Frontal cortex (tissue), 4 donors: ENCODE results near the gene HOXD4. TPM values are rescaled to one million over a fixed set of nuclear protein-coding genes. Genes with fewer than 3 reads are reported as not detected.

Experiments
- DNase-seq, 2 donors: peaks; one replicate each; pipeline ENCODE4 v3.0.0; 2012; ENCODE audit warnings: low spot score in 2 of 2
- FAIRE-seq: peaks from 2 replicates; lab custom pipeline; 2012; peaks lifted over from hg19 to GRCh38; lab: Jason Lieb, UNC
- total RNA-seq: library from RNA; depleted of rRNA; stranded (reverse); fragments of >200 nt; gene quantifications from one replicate; pipeline ENCODE4 v1.2.3, GENCODE V29; 2014
- donor health status: control.
- donor health status: control.
- donor health status: control.

The HOXD4 gene
- total RNA-seq, 1 donor from 2014 or later: not detected

DNA sequence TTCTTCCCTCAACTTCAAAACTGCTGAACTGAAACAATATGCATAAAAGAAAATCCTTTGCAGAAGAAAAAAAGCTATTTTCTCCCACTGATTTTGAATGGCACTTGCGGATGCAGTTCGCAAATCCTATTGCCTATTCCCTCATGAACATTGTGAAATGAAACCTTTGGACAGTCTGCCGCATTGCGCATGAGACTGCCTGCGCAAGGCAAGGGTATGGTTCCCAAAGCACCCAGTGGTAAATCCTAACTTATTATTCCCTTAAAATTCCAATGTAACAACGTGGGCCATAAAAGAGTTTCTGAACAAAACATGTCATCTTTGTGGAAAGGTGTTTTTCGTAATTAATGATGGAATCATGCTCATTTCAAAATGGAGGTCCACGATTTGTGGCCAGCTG, 13.4 kb upstream of the HOXD4 start:
- FAIRE-seq (no peak), DNase-seq (no peak)

DNA sequence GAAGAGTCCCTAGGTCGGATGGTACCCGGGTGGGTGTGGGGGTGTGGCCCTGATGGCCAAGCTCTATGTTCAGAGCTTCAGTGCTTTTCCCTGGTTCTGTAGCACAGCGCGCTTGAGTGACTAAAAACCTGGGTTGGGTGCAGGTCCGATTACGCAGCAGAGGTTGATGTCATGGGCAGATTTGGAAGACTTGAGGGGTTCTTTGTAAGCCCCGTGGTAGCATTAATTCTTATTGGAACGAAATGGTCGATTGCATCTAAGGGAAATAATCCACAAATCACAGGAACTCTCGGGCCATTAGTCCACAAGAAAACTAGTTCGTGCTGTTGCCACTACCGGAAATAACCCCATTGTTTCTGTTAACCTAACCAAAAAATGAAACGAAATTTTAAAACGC, 12.8 kb upstream of the HOXD4 start:
- DNase-seq: no peak
- no peak for FAIRE-seq

DNA sequence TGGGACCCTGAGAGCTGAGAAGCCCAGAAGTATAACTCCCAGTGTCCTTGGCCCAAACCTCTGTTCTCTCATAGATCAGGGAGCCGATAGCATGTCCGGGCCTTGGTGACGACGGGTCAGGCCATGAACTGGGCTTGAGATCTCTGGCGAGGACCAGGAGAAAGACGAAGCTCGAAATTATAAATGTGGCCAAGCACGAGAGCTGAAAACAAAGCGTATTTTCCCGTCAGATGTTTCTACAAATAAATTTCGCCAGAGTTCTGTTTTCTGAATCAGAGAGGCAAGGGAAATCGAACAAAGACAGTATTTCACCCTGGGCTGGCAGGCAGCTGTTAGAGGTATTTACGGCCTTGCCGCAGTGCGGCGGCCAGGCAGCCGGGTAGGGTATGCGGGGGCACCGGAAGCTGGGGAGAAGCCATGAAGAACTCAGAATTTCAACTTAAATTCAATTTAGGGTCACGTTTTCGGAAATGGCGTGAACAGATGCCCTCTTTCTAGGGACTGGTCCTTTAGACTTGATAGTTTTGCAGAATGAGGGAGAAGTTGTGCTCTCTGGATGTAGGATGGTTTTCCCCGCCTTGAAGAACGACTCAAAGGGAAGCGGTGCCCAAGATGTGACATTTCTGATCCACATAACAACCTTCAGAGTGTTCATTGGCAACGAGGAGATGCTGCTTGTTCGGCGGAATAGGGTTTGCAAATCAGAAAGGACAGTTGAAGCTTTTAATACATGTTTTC, 12.3 kb upstream of the HOXD4 start:
- no peak for FAIRE-seq
- no peak for DNase-seq

DNA sequence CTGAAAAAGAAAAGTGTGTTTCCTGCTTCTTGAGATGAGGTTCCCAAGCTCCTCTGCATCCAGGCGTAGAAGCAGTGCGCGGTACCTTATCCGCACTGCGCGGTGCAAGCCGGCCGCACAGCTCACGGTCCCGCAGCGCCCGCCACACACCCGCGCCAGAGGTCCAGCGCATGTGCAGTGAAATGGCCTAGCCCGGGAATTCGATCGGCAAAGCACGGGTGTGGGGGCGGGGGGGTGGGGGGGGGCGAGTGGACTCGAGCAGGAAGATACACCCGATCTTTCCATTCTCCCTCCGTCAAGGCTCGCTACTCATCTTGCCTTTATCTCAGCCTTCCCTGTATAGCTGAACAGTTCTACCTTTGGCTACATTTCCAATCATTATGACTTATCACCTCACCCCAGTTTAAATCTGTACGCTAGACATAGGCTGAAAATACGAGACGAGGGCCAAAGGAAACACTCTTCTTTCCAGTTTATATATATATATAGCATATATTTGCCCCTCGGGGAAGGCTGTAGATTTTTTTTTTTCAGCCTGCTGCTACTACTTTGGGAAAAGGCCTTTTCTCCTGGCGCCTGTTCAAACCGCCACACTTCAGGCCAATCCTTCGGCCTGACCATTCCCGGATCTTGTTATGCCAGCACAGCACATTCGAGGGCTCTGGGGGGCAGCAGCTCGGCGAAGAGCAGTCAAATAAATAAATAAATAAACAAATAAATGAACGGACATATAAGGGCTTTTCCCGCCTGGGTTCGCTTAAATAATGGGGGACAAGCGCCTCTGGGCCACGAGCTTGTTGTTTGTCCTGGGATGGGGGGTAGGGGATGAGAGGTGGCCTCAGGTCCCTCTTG, 11.5 kb upstream of the HOXD4 start:
- no peak for FAIRE-seq
- DNase-seq: no peak

DNA sequence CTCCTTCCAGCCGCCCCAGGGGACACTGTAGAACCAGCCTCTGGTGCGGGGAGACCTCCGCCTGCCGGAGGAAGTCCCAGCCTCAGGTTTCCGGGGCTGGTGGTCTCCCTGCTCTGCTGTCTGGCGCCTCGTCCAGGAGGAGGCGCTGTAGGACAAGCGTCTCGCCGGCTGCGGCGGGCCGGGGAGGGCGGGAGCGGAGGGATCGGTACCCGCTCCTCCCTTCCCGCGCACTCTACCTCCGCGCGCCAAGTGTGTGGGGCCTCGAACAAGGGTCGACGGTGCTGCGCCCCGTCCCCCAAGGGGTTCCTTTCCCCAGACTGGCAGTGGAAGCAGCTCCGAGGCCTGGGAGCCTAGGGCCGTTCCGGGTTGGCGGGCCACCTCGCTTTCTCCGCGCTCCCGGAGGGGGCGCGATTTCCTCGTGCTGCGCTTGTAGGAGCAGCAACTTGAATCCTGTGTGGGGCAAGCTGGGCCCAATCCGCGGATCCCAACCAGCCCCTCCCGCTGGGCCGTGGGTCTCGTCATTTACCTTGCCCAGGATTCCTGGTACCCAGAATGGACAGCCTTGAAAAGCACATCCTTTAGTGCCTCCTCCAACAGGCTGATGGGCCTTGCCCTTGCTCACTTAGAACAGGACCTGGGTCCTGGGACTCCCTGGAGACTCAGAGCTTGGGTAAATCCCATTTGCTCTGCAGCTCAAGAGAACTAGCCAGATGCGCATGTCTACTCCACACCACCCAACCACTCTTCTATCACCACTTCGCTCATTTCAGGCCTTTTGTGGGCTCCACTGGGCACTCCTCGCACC, 10.6 kb upstream of the HOXD4 start:
- FAIRE-seq (no peak), DNase-seq (peak; percentile 83 to 87)

DNA sequence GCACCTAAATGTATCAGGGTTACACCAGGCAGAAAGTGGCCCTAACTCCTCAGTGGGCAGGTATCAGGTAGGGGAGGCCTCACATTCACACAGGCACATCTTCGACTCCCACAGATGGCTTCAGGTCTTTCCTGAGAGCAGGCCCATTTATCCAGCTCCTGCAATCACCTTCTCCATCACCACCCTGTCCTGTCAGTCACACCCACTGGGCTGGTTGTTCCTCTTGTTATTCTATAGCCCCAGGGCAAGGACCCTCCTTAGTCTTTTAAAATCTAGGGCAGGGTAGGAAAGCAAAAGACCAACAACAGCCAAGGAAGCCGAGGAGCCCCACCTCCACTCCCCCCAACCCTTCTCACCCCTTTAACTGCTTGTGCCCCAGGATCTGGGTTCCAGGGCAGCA, 9.1 kb upstream of the HOXD4 start:
- no peak for DNase-seq
- FAIRE-seq: no peak

DNA sequence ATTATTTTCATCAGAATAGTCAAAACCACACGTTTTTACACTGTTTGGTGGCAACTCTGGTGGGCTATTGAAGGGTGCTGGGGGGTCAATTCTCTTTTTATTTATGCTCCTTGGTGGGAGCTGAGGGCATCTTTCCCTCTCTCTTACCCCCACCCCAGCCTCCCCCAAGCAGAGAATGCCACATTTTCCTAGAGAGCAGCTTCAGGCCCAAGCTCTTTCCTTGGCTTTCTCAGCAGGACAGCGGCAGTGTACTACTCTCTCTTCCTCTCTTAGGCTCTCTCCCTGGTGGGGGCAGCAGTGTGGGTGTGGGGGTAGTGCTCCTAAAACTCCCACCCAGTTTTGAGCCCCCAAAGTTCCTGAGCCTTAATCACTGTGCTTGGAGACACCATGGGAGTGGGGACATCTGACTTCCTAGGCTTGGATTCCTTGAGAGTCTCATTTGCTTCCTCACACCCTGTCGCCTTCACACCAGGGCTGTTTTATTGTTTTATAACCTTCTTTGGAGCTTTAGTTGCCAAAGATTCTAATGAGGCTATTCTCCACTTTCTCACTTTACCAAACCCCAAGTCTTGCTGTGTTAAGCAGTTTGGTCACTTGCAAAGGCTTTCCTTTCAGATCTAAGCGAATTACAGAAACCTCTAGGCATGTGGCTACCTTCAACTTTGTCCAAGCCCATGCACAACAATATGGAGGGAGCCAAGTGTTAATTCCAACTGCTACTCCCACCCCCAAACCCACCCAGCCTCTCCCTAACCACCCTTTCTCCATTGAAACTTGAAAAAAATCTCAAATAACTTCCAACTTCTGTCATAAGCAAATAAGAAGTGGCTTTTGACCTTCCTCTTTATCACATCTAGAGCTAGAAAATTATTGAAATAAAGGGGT, 6.0 kb upstream of the HOXD4 start:
- no peak for FAIRE-seq
- DNase-seq: no peak

DNA sequence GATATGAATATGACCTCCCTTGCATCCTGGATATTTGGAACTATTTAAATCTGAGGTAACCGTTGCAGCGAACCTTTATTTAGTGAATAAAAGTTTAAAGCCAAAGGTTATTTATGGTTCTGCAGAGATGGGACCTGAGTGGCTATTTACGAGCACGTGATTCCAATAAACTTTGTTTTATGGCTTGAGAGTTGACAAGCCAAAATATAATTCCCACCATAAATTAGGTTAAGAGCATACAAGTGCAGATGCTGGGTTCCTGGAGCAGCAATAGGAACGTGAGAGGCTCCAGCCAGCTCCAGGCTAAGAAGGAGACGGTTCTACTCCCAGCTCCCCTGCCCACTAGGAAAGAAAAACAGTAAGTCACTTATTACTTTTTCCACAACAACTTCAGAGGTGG, 5.2 kb upstream of the HOXD4 start:
- FAIRE-seq (no peak), DNase-seq (no peak)

DNA sequence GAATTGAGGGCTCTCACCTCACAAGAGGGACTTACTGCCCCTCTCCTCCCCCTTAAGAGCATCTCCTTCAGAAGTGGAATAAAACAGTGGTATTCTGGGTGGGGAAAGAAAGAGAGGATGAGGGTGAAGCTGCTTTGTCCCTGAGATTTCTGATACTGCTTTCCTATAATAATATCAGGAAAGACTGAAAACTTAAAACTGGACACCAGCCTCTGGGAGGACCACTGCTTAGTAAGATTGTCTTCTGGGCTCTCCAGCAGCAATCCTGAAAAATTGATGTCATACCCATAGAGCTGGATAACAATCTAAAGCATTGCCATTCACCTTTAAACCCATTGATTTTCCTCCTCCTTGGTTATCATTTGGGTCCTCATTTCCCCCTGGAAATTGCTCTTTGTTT, 4.7 kb upstream of the HOXD4 start:
- DNase-seq: no peak
- no peak for FAIRE-seq

DNA sequence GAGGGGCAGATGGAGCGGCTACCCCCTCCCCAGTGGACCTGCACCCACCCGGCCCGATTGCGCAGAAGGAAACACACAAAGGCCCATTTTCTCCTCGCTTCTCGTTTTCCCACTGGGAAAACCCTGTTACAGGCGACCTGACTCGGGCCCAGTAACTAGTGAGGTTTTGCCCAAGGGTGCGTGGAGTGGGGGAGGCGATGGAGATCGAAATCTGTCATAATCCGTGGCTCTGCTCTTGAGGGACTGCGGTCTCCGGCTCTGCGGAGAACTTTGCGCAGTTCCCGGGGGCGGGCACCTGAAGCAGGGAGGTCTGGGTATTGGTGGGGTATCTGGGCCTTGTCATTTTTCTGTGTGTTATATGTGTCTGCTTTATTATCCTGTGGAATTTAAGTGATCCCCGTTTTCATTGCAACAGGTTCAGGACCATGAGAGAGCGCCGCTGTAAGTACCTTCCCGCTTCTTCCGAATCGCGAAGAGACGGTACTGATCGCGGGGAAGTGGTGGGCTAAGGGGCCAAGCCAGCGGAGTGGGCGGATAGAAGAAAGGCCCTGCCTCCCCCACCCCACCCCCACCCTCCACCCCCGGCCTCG, 4.0 kb upstream of the HOXD4 start:
- no peak for FAIRE-seq
- no peak for DNase-seq

DNA sequence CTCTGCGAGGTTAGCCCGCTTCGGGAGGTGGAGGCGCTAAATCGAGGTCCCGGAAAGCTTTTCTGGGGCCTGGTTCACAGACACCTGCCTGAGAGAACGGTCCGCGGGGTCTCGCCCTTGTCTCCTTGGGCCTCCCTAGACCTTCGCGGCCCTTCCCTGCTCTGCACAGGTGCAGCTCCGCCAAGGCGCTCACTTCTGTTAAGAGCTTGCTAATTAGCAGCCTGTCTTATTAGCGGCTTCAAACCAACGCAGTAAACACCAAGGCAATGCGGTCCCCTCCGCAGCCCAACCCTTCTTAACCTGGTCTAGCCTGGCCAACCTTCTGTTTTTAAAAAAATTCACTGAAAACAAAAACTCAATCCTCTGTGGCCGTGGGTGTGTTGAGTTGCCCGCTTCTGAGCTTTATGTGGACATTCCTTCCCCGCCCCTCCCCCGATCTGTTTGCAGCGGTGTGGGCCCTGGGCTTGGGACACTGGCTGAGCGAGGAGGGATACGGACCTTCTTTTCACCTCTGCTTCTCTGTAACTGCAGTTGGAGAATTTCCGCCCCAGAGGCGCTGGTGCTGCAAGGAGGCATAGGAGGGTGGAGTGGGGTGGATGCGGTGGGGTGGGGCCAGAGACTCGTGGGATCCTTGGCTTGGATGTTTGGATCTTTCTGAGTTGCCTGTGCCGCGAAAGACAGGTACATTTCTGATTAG, 3.4 kb upstream of the HOXD4 start:
- FAIRE-seq: no peak
- no peak for DNase-seq

DNA sequence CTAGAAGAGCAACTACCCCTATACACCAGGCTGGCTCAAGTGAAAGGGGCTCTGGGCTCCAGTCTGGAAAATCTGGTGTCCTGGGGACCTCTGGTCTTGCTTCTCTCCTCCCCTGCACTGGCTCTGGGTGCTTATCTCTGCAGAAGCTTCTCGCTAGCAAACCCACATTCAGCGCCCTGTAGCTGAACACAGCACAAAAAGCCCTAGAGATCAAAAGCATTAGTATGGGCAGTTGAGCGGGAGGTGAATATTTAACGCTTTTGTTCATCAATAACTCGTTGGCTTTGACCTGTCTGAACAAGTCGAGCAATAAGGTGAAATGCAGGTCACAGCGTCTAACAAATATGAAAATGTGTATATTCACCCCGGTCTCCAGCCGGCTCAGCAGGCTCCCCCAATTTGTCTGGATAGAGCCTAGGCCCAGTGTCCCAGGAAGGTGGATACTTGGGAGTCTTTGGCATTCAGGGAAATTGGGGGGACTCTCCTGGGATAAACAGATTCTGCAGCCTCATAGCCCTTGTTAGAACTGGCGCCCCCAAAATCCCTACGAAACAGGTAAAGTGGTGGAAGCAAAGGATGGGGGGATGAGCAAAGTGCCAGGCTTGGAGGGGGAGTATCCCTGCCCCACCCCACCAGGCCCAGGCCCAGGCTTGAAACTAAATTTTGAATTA, 2.5 kb upstream of the HOXD4 start:
- DNase-seq: no peak

DNA sequence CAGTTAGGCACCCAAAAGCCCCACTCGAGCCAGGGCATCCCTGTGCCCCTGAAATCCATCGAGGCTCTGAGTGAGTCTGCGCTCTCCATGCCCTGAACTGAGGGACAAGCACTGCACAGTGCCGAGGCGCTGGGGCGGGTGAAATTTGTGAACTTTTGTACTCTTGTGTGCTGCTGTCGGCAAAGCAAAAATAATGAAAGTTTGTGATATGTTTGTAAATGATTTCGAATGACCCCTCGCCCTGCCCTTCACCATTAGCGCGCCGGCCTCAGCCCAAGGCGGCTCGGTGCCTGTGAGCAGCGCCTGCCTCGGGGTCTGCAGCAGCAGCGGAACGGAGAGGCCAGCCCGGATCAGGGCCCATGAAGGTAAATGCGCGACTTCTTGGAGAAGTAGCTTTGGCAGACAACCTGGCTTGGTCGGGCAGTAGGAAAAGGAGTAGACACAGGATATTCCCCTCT, 1.8 kb upstream of the HOXD4 start:
- no peak for FAIRE-seq
- DNase-seq: no peak

More for the DNA sequence above, 2.5 kb upstream of the HOXD4 start:
- no peak for FAIRE-seq

DNA sequence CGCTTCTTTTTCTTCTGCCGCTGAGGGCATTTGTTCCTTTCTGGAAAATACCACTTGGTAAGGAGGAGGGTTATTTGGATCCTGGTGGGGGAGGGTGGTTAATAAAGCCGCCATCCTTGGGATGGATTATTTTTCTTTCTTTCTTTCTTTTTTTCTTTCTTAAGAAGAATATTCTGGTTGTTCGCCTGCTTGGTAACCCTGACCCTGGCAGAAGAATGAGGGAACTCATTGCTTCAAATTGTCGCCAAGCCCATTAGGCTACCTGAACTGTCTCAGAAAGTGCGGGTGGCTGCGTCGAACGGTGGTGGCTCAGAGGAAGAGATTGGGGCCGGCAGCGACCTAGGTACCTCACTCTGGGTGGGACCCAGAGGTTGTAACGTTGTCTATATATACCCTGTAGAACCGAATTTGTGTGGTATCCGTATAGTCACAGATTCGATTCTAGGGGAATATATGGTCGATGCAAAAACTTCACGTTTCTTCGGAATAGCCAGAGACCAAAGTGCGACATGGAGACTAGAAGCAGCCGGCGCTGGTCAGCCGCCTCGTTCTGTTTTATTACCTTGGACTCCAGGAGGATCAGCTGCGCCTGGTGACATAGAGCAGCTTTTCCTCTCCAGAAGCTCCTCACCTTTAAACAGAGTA, 1.3 kb upstream of the HOXD4 start:
- no peak for FAIRE-seq
- DNase-seq: no peak

DNA sequence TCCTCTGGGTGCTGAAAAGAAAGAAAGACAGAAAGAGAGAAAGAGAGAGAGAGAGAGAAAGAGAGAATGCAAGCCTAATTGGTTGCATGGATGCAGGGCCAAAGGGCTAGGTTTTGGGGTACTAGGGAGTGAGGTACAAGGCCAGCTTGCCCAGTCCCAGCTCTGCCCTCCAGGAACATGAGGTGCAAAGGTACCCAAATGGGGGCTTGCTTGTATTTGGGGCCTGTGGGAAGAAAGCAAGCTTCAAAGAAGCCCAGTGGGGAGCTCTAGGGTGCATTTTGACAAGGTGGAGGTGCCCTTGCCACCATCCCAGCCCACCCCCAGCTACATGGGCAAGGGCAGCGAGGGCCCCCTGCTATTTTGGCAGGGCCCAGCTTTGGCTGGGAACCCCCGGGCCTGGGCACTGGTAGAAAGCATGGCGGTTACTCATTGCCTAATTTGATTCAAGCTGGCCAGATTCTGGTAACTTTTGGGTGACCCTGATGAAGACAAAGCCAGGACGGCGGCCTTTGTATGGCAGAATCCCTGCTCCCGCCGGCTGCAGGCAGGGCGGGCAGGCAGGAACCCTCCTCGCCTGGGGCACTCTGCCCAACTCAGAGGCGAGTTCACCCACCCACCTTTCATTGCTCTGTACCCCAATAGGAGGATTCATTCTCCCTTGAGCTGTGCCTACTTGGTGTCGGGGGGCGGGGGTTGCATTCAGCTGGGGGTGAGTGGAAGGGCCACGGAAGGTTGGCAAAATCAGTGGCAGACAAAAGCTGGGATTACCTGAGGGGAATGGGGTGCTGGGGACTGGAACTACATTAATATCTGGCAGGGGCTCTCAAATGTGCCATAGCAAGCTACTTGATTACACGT, 537 bp upstream of the HOXD4 start:
- FAIRE-seq (no peak), DNase-seq (no peak)

DNA sequence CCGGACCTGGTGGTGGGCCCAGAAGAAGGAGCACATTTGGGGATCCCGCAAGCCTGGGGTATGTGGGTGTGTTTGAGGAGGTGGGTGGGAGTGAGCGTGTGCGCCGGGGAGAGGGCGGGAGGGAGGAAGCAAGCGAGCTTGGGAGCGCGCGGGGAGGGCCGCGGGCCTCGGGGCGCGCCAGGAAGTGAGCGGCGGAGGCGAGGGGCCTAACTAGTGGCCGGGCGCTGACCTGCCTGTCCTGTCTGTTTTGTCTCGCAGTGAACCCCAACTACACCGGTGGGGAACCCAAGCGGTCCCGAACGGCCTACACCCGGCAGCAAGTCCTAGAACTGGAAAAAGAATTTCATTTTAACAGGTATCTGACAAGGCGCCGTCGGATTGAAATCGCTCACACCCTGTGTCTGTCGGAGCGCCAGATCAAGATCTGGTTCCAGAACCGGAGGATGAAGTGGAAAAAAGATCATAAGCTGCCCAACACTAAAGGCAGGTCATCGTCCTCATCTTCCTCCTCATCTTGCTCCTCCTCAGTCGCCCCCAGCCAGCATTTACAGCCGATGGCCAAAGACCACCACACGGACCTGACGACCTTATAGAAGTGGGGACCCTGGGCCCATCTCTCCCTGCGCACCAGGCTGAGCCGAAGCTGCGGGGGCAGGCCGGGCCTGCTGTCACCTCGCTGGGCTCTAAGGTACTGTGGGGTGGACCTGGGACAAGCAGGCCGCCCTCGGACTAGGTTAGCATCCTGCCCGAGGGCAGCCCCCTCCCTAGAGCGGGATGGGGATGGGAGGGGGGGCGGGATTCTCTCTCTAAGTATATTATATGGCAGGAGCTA, 1.2 kb downstream of the HOXD4 start:
- DNase-seq: no peak
- FAIRE-seq: no peak
